ENCODE results near the gene RAB27B.
"Not testable (repeated sequence)": the region's sequence is repeated elsewhere in the genome, so short reads cannot be mapped to it uniquely, and the experiment has no call there.

DNA sequence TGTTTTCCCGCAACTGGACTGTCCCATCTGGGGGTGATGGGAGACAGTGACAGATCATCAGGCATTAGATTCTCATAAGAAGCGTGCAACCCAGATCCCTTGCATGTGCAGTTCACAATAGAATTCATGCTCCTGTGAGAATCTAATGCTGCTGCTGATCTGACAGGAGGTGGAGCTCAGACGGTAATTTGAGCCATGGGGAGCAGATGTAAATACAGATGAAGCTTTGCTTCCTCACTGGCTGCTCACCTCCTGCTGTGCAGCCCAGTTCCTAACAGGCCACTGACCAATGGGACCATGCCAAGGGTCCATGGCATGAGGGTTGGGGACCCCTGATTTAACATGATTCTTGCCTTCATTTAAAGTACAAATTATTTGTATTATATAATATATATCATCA, 26.8 kb downstream of the RAB27B start:
- not testable (repeated sequence) for TF ChIP-seq POLR2AphosphoS5 (IDR thresholded peaks at IDR 0.05; ENCODE audit: insufficient read depth in 1 of 2, low read depth in 1 of 2); POLR2A (IDR thresholded peaks at IDR 0.05)
- TF ChIP-seq, protein P1, sequence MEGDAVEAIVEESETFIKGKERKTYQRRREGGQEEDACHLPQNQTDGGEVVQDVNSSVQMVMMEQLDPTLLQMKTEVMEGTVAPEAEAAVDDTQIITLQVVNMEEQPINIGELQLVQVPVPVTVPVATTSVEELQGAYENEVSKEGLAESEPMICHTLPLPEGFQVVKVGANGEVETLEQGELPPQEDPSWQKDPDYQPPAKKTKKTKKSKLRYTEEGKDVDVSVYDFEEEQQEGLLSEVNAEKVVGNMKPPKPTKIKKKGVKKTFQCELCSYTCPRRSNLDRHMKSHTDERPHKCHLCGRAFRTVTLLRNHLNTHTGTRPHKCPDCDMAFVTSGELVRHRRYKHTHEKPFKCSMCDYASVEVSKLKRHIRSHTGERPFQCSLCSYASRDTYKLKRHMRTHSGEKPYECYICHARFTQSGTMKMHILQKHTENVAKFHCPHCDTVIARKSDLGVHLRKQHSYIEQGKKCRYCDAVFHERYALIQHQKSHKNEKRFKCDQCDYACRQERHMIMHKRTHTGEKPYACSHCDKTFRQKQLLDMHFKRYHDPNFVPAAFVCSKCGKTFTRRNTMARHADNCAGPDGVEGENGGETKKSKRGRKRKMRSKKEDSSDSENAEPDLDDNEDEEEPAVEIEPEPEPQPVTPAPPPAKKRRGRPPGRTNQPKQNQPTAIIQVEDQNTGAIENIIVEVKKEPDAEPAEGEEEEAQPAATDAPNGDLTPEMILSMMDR (IDR thresholded peaks at IDR 0.05), result not testable (repeated sequence)

Data from vagina (tissue), 2 donors.